ENCODE results near the gene TRAPPC11. TPM values are rescaled to one million over a fixed set of nuclear protein-coding genes. Genes with fewer than 3 reads are reported as not detected.
A peak's percentile ranks its signal among the peaks of the same experiment; 100 is the strongest.

Gene TRAPPC11
- total RNA-seq, 3 donors from 2014 or later, result 39.0 to 86.8 (median 43.0) TPM

- H3K27me3 ChIP-seq, result no peaks in the 10 kb centered on the region
- H3K4me1 ChIP-seq, result no peaks in the 10 kb centered on the region
- intact Hi-C loops (cut with DNase I; ENCODE audit: low total_unique reads), result no loop called here
- no peak overlapping the region for H3K4me3 ChIP-seq
- H3K36me3 ChIP-seq, result no peaks in the 10 kb centered on the region
- no peak for DNase-seq (ENCODE audit: low spot score in 2 of 2)
- TF ChIP-seq CTCF (IDR thresholded peaks at IDR 0.05), result no peak
- no peak for TF ChIP-seq POLR2A (IDR thresholded peaks at IDR 0.05)
- TF ChIP-seq POLR2AphosphoS5 (IDR thresholded peaks at IDR 0.05), result no peak
- H3K27ac ChIP-seq, result no peak overlapping the region
- H3K9me3 ChIP-seq, result no peaks in the 10 kb centered on the region
Observed at GRCh38 chr4:183633476-183634400, 25.4 kb upstream of the TRAPPC11 start.

- intact Hi-C loops (cut with DNase I; ENCODE audit: low total_unique reads), result no loop called here
- H3K36me3 ChIP-seq, result no peaks in the 10 kb centered on the region
- DNase-seq (ENCODE audit: low spot score in 2 of 2), result no peak
- peak overlapping the region in 1 of 3 donors; percentile 1 for H3K4me3 ChIP-seq
- no peaks in the 10 kb centered on the region for H3K9me3 ChIP-seq
- no peaks in the 10 kb centered on the region for H3K27me3 ChIP-seq
- no peaks in the 10 kb centered on the region for H3K4me1 ChIP-seq
- no peak overlapping the region for H3K27ac ChIP-seq
- TF ChIP-seq POLR2AphosphoS5 (IDR thresholded peaks at IDR 0.05) (no peak), CTCF (IDR thresholded peaks at IDR 0.05) (no peak), POLR2A (IDR thresholded peaks at IDR 0.05) (no peak)
Observed at GRCh38 chr4:183635321-183635720, 23.8 kb upstream of the TRAPPC11 start.

GRCh38 chr4:183635741-183636140 is 23.4 kb upstream of the TRAPPC11 start:
- Histone ChIP-seq H3K36me3 (no peaks in the 10 kb centered on the region), H3K4me1 (no peaks in the 10 kb centered on the region), H3K4me3 (peak overlapping the region in 1 of 3 donors; percentile 1), H3K27ac (peak overlapping the region; percentile 3 to 65), H3K27me3 (no peaks in the 10 kb centered on the region), H3K9me3 (no peaks in the 10 kb centered on the region)
- TF ChIP-seq POLR2A (IDR thresholded peaks at IDR 0.05) (no peak), CTCF (IDR thresholded peaks at IDR 0.05) (no peak), POLR2AphosphoS5 (IDR thresholded peaks at IDR 0.05) (no peak)
- no peak for DNase-seq (ENCODE audit: low spot score in 2 of 2)
- intact Hi-C loops (cut with DNase I; ENCODE audit: low total_unique reads), result no loop called here

- peak overlapping the region; percentile 3 to 65 for H3K27ac ChIP-seq
- peak overlapping the region in 2 of 3 donors; percentile 27 to 29 for H3K4me3 ChIP-seq
Observed at GRCh38 chr4:183636503-183636902, 22.6 kb upstream of the TRAPPC11 start.

More at GRCh38 chr4:183636503-183636902, 22.6 kb upstream of the TRAPPC11 start:
- Histone ChIP-seq H3K9me3 (no peaks in the 10 kb centered on the region), H3K36me3 (no peaks in the 10 kb centered on the region), H3K27me3 (no peaks in the 10 kb centered on the region), H3K4me1 (no peaks in the 10 kb centered on the region)
- TF ChIP-seq POLR2A (IDR thresholded peaks at IDR 0.05), result no peak
- TF ChIP-seq POLR2AphosphoS5 (IDR thresholded peaks at IDR 0.05), result no peak
- TF ChIP-seq CTCF (IDR thresholded peaks at IDR 0.05), result no peak
- intact Hi-C loops (cut with DNase I; ENCODE audit: low total_unique reads), result no loop called here
- no peak for DNase-seq (ENCODE audit: low spot score in 2 of 2)

All from breast epithelium (tissue), 4 donors.